MG63 (cell line): ENCODE measurements around the gene PFKP. TPM values are rescaled to one million over a fixed set of nuclear protein-coding genes. Genes with fewer than 3 reads are reported as not detected.
A peak's percentile ranks its signal among the peaks of the same experiment; 100 is the strongest.

ENCODE experiments used
- DNase-seq: peaks from one replicate; pipeline ENCODE4 v3.0.0-alpha.2; 2020
- H3K27me3 ChIP-seq: fragments of 250-450 bp; sonication (Bioruptor Pico); 2 replicates; pipeline ENCODE4 v1.5.1; 2020; ENCODE audit warnings: mild to moderate bottlenecking, moderate library complexity
- H3K36me3 ChIP-seq: fragments of 250-450 bp; sonication (Bioruptor Pico); 2 replicates; pipeline ENCODE4 v1.5.1; 2020; ENCODE audit warnings: mild to moderate bottlenecking, moderate library complexity
- H3K4me3 ChIP-seq: fragments of 250-450 bp; sonication (Bioruptor Pico); 2 replicates; pipeline ENCODE4 v1.5.1; 2020; ENCODE audit warnings: mild to moderate bottlenecking, moderate library complexity
- H3K9me3 ChIP-seq: fragments of 250-450 bp; sonication (Bioruptor Pico); 2 replicates; pipeline ENCODE4 v1.5.1; 2020; ENCODE audit warnings: mild to moderate bottlenecking, moderate library complexity
- total RNA-seq: library from RNA; depleted of rRNA; stranded (reverse); fragments of >200 nt; shearing (Covaris generic); gene quantifications from 2 replicates; pipeline ENCODE4 v1.2.3, GENCODE V29; 2014; ENCODE audit warnings: low replicate concordance

The PFKP gene
- total RNA-seq, 1 experiment from 2014 or later = 183 TPM

- no peak for DNase-seq
- Histone ChIP-seq H3K9me3 (no peaks in the 10 kb centered on the region), H3K36me3 (peaks cover 30% of the 10 kb centered on the region), H3K4me3 (no peak overlapping the region), H3K27me3 (no peaks in the 10 kb centered on the region)
These were observed 14.1 kb downstream of the PFKP start for GRCh38 chr10:3081383-3081981.

DNA sequence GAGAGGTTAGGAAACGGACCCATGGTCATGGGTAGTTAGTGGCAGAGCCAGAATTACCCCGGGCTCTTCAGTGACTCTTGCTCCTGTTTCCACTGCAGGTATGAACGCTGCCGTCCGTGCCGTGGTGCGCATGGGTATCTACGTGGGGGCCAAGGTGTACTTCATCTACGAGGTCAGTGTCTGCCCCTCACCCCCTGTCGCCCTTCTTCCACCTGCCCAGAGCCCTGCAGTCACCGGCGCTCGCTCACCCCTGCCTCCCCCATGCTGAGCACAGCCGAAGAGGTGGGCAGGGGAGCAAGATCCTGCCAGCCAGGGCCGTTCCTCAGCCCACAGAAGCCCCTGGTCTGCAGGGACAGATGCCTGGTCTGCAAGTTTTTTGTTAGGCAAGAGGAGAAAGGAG is 14.9 kb downstream of the PFKP start:
- DNase-seq = no peak
- Histone ChIP-seq H3K36me3 (peaks cover 29% of the 10 kb centered on the region), H3K4me3 (no peak overlapping the region), H3K27me3 (no peaks in the 10 kb centered on the region), H3K9me3 (no peaks in the 10 kb centered on the region)

- H3K27me3 ChIP-seq = no peaks in the 10 kb centered on the region
- H3K4me3 ChIP-seq = no peak overlapping the region
- no peaks in the 10 kb centered on the region for H3K9me3 ChIP-seq
- peaks cover 35% of the 10 kb centered on the region for H3K36me3 ChIP-seq
- DNase-seq = no peak
These were observed 18.6 kb downstream of the PFKP start for GRCh38 chr10:3085785-3086567.

DNA sequence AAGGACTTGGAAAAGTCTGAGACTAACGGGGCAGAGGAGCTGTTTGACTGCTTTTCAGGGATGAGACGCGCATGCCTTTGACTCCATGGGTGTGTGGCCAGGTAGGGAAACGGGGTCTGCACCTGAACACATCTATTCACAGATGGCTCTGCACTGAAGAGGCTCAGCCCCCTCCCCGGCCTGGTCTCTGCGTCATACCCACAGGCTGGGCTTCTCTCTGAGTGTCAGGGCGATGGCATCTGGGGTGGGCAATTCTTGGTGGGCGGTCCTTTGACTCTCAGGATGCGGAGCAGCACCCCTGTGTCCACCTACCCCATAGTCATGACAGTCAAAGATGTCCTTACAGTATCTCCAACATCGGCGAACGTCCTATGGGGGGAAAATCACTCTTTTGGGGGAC is 23.0 kb downstream of the PFKP start:
- Histone ChIP-seq H3K9me3 (no peaks in the 10 kb centered on the region), H3K4me3 (no peak overlapping the region), H3K27me3 (no peaks in the 10 kb centered on the region), H3K36me3 (peaks cover 32% of the 10 kb centered on the region)
- DNase-seq = no peak

GRCh38 chr10:3090914-3091787 is 23.8 kb downstream of the PFKP start:
- no peaks in the 10 kb centered on the region for H3K9me3 ChIP-seq
- no peak overlapping the region for H3K4me3 ChIP-seq
- peak; percentile 83 for DNase-seq
- H3K27me3 ChIP-seq = no peaks in the 10 kb centered on the region
- H3K36me3 ChIP-seq = peaks cover 30% of the 10 kb centered on the region

DNA sequence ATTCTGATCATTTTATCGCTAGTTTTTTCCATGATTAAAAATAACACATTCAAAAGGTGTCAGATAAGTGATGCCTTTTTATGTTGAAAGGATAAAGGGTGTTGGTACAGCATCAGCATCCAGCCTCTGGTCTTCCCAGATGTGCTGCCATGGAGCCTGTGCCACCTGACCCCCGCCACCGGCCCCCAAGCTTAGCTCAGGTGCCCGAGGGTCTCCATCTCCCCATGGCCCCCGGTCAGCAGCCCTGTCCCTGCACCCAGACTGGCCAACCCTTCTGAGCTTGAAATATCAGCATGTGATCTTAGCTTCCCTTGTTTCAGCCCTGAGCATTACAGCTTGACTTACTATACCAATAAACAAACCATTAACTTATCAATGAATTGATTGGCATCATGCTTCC is 24.6 kb downstream of the PFKP start:
- no peak overlapping the region for H3K4me3 ChIP-seq
- no peaks in the 10 kb centered on the region for H3K27me3 ChIP-seq
- no peak for DNase-seq
- H3K9me3 ChIP-seq = no peaks in the 10 kb centered on the region
- peaks cover 26% of the 10 kb centered on the region for H3K36me3 ChIP-seq

GRCh38 chr10:3093996-3094395 is 26.6 kb downstream of the PFKP start:
- no peaks in the 10 kb centered on the region for H3K9me3 ChIP-seq
- peaks cover 26% of the 10 kb centered on the region for H3K36me3 ChIP-seq
- no peak for DNase-seq
- H3K27me3 ChIP-seq = no peaks in the 10 kb centered on the region
- no peak overlapping the region for H3K4me3 ChIP-seq

GRCh38 chr10:3094609-3095036 is 27.3 kb downstream of the PFKP start:
- Histone ChIP-seq H3K36me3 (peaks cover 28% of the 10 kb centered on the region), H3K4me3 (no peak overlapping the region), H3K9me3 (no peaks in the 10 kb centered on the region), H3K27me3 (no peaks in the 10 kb centered on the region)
- no peak for DNase-seq

GRCh38 chr10:3095373-3096139 is 28.2 kb downstream of the PFKP start:
- Histone ChIP-seq H3K36me3 (peaks cover 32% of the 10 kb centered on the region), H3K27me3 (no peaks in the 10 kb centered on the region), H3K9me3 (no peaks in the 10 kb centered on the region), H3K4me3 (no peak overlapping the region)
- peak; percentile 80 for DNase-seq

GRCh38 chr10:3096149-3096548 is 28.8 kb downstream of the PFKP start:
- H3K4me3 ChIP-seq = no peak overlapping the region
- peak; percentile 28 for DNase-seq
- no peaks in the 10 kb centered on the region for H3K27me3 ChIP-seq
- no peaks in the 10 kb centered on the region for H3K9me3 ChIP-seq
- peaks cover 34% of the 10 kb centered on the region for H3K36me3 ChIP-seq

GRCh38 chr10:3097160-3097559 is 29.8 kb downstream of the PFKP start:
- peaks cover 34% of the 10 kb centered on the region for H3K36me3 ChIP-seq
- no peaks in the 10 kb centered on the region for H3K27me3 ChIP-seq
- no peaks in the 10 kb centered on the region for H3K9me3 ChIP-seq
- H3K4me3 ChIP-seq = no peak overlapping the region
- no peak for DNase-seq

DNA sequence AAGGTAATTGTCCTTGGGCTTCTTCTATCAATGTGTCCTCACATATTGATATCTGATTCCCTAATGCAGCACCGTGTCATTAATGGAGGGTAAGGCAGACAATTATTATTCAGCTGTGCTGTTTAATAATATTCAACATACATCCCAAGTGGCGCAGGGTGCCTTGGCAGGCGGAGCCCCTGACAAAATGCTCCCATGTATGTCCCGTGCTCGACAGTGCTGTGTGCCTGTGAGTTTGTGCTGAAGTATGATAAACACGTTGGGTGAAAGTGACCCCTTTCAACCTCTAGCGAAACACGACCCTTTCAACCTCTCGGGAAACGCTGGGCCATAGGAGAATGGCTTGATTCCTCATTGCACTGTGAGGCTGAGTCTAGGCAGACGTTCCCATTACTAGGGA is 31.3 kb downstream of the PFKP start:
- Histone ChIP-seq H3K9me3 (no peaks in the 10 kb centered on the region), H3K36me3 (peaks cover 42% of the 10 kb centered on the region), H3K27me3 (no peaks in the 10 kb centered on the region), H3K4me3 (no peak overlapping the region)
- DNase-seq = no peak

DNA sequence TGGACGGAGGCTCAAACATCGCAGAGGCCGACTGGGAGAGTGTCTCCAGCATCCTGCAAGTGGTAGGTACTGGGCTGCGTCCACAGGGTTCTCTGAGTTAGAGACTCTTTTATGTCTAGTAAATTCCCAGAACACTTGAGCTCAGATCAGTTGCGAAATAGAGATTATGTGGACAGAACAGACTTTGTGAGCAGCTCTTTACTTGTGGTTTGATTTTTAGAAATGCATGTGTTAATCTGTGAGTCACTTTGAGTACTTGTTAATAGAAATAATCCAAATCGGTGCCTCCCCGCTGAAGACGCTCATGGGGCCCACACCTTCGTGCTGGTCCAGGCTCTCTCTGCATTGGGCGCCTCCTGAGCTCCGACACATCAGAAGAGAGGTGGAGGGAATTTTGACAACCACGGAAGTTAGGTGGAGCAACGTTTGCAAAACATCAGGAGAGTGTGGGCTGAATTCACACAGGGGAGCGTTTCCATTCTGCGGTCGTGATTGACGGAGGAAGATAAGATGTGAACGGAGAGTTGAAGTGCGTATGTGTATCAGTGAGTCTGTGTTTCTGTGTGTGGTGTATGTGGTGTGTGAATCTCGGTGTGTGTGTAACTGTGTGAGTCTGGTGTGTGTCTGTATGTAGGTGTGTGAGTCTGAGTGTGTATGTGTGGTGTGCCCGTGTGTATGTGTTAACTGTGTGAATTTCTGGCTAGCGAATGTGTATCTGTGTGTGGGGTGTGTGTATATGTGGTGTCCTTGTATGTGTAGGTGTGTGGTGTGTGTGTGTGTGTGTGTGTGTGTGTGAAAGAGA is 32.1 kb downstream of the PFKP start:
- no peak for DNase-seq
- Histone ChIP-seq H3K27me3 (no peaks in the 10 kb centered on the region), H3K36me3 (peaks cover 44% of the 10 kb centered on the region), H3K9me3 (no peaks in the 10 kb centered on the region), H3K4me3 (no peak overlapping the region)

DNA sequence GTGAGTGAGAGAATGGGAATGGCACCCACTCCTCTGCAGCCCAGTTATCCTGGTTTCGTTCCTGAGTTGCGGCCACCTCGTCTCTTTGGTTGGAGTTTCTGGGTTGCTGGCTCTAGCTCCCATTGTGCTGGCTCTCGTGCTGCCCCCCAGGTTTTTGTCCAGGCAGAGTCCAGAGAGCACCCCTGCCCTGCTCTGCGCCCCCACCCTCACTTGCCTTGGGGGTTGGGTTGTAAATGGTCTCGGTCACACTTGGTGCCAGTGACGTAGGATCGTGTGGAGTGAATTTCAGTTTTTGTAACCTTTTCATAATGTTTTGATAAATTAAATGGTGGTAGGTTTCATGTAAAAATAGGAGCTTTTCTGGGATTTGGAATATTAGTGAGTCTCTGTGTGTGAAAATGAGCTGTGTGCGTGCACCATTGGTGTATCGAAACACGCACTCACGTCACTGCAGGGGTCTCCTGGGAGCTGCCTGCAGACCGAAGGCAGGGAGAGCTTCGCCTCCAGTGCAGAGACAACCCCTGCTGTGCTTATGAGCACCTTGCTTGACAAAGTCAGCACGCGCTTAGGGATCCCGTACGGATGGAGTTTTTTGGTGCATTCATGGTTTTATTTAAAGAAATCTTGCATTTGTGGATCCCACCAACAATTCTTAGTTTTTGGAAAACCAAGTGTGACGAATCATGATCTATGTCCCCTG is 32.9 kb downstream of the PFKP start:
- H3K9me3 ChIP-seq = no peaks in the 10 kb centered on the region
- H3K36me3 ChIP-seq = peaks cover 51% of the 10 kb centered on the region

DNA sequence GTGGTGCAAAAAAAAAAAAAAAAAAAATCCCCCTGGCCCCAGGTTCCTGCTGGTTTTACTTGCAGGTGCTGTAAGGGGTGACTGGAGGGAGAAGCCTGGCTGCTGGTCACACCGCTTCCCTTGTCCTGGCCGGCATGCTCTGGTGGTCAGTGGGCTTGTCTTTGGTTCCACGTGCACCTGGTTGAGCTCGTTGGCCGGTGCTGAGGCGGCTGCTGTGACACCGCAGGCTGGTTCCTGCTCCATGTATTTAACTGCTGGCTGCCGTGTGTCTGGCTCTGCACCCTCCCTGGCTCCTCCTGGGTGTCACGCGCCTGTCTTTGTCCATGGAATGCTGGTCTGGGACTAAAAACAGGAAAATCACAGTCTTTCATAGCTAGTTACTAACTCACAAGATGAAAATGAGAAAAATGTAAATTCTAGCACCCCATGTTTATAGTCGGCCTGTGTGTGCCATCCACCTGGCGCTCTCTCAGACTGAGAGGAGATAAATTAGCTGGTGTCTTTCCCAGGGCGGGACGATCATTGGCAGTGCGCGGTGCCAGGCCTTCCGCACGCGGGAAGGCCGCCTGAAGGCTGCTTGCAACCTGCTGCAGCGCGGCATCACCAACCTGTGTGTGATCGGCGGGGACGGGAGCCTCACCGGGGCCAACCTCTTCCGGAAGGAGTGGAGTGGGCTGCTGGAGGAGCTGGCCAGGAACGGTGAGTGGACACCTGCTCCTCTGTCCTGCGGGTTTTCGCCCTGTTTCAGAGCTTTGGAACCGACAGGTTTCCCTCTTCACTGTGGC is 33.7 kb downstream of the PFKP start:
- no peak overlapping the region for H3K4me3 ChIP-seq
- peaks cover 58% of the 10 kb centered on the region for H3K36me3 ChIP-seq
- DNase-seq = no peak
- no peaks in the 10 kb centered on the region for H3K27me3 ChIP-seq
- H3K9me3 ChIP-seq = no peaks in the 10 kb centered on the region

More for the DNA sequence above, 32.9 kb downstream of the PFKP start:
- Histone ChIP-seq H3K4me3 (no peak overlapping the region), H3K27me3 (no peaks in the 10 kb centered on the region)
- DNase-seq = no peak
